GM12878 (cell line): ENCODE data around the gene DIAPH1.

Experiments used
- EP300 ChIP-seq, 2 experiments: fragments of 150-350 bp in 1 of 2; IDR thresholded peaks; 2 replicates each; pipeline ENCODE4 v1.6.1; 2011 to 2012; ENCODE audit warnings: low read depth in 2 of 2, low read length in 2 of 2, borderline replicate concordance in 1 of 2, improper control_type of control experiment in 1 of 2, inconsistent platforms in 1 of 2; ENCODE audit not compliant: control insufficient read depth in 1 of 2
- FOXK2 ChIP-seq: fragments of 450-650 bp; IDR thresholded peaks from 2 replicates; pipeline ENCODE4 v1.6.1; 2017; ENCODE audit warnings: mild to moderate bottlenecking, moderate library complexity
- TF ChIP-seq, protein P1 (sequence below): IDR thresholded peaks from 2 replicates; pipeline ENCODE4 v1.6.1; 2012; ENCODE audit warnings: mild to moderate bottlenecking, low read depth, low read length

DNA sequence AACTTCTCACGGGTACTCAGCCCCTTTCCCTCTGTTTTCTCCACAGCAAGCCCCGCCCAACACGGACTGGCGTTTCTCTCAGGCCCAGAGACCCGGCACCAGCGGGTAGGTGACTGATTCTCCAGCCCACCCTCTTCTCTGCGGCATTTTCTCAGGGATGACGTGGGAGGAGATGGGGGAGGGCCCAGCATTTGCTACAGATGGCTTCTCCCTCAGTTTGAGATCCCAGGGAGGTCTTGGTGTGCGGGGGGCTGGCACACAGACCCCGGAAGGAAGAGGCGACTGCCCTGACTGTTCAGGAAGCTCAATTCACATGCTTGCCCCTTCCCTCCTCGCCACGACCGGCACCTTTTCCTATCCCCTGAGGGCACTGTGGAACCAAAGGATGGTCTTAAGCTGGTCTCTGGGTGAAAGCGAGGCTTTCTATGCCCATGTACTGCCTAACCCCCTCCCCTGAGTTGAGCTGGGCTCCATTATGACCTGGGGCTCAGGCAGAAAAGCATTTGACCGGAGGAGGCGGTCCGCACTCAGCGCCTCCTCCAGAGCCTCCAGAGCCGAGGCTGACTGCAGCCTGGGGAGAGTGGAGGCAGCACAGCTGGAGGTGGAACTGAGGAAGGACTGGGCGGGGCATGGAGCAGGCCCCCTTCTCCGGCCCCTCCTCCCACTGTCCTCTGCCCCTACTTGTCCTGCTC lies 123.9 kb downstream of the DIAPH1 start:
- TF ChIP-seq EP300 (IDR thresholded peaks at IDR 0.05; ENCODE audit: borderline replicate concordance in 1 of 2, control insufficient read depth in 1 of 2, low read depth in 2 of 2, low read length in 2 of 2): no peak
- TF ChIP-seq FOXK2: no peak
- TF ChIP-seq, protein P1, sequence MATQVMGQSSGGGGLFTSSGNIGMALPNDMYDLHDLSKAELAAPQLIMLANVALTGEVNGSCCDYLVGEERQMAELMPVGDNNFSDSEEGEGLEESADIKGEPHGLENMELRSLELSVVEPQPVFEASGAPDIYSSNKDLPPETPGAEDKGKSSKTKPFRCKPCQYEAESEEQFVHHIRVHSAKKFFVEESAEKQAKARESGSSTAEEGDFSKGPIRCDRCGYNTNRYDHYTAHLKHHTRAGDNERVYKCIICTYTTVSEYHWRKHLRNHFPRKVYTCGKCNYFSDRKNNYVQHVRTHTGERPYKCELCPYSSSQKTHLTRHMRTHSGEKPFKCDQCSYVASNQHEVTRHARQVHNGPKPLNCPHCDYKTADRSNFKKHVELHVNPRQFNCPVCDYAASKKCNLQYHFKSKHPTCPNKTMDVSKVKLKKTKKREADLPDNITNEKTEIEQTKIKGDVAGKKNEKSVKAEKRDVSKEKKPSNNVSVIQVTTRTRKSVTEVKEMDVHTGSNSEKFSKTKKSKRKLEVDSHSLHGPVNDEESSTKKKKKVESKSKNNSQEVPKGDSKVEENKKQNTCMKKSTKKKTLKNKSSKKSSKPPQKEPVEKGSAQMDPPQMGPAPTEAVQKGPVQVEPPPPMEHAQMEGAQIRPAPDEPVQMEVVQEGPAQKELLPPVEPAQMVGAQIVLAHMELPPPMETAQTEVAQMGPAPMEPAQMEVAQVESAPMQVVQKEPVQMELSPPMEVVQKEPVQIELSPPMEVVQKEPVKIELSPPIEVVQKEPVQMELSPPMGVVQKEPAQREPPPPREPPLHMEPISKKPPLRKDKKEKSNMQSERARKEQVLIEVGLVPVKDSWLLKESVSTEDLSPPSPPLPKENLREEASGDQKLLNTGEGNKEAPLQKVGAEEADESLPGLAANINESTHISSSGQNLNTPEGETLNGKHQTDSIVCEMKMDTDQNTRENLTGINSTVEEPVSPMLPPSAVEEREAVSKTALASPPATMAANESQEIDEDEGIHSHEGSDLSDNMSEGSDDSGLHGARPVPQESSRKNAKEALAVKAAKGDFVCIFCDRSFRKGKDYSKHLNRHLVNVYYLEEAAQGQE: no peak
